NCI-H526 treated with DMSO at 0.1 percent for 48 hours (cell line): ENCODE results near the gene ECM1.

Source experiments
- DNase-seq: peaks from one replicate; lab custom pipeline; 2025; lab: John Stamatoyannopoulos, UW

Gene ECM1

DNA sequence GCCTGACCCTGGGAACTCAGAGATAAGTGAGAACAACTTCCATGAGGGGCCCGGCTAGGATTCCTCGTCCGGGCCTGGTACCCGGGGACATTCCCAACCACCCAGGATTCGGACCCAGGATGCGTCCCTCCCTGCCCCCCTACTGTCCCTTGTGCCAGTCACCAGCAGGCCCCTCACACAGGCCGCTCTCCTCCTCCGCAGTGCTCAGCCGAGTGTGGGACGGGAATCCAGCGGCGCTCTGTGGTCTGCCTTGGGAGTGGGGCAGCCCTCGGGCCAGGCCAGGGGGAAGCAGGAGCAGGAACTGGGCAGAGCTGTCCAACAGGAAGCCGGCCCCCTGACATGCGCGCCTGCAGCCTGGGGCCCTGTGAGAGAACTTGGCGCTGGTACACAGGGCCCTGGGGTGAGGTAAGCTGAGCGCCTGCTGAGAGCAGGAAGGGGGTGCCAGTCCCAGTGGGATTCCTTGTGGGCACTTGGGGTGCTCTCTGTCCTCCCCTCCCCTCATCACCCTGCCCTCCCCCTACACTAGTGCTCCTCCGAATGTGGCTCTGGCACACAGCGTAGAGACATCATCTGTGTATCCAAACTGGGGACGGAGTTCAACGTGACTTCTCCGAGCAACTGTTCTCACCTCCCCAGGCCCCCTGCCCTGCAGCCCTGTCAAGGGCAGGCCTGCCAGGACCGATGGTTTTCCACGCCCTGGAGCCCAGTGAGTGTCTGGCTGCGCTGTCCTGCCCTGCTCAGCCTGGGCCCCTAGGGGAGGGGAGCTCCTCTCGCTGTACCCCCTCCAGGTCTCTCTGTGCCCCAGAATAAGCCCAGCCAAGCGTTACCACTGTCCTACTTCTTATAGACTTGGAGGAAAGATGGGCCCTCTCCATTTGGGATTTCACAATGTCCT lies 51.1 kb downstream of the ECM1 start:
- DNase-seq, result no peak

DNA sequence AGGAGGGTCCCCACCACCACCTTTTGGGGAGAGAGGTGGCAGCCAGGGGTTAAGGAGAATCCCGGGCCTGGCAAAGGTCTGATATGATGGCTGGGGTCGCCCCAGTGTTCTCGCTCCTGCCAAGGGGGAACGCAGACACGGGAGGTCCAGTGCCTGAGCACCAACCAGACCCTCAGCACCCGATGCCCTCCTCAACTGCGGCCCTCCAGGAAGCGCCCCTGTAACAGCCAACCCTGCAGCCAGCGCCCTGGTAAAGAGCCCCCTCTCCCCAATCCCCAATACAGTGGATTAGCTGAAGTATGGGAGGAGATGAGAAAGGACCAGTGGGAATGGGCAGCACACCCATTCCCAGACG lies 51.7 kb downstream of the ECM1 start:
- no peak for DNase-seq

DNA sequence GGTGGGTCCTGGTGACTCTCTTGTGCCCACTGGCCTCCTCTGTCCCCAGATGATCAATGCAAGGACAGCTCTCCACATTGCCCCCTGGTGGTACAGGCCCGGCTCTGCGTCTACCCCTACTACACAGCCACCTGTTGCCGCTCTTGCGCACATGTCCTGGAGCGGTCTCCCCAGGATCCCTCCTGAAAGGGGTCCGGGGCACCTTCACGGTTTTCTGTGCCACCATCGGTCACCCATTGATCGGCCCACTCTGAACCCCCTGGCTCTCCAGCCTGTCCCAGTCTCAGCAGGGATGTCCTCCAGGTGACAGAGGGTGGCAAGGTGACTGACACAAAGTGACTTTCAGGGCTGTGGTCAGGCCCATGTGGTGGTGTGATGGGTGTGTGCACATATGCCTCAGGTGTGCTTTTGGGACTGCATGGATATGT lies 52.1 kb downstream of the ECM1 start:
- peak; percentile 67 for DNase-seq

DNA sequence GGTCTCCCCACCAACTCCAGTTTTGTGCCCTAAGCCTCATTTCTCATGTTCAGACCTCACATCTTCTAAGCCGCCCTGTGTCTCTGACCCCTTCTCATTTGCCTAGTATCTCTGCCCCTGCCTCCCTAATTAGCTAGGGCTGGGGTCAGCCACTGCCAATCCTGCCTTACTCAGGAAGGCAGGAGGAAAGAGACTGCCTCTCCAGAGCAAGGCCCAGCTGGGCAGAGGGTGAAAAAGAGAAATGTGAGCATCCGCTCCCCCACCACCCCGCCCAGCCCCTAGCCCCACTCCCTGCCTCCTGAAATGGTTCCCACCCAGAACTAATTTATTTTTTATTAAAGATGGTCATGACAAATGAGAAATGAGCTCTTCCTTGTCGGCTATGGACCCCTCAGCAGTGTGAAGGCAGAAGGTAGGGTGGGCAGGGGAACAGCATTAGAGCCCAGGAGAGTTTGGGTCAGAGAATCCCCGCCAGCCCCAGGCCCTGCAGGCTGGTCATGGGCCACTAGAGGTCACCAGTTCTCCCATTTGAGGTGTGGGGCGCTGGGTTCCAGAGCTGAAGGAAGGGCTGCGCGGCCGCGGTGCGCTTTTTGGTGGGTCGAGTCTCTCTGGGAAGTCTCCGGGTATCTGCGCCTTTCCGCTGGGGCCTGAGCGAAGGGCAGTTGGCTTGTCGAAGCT lies 52.8 kb downstream of the ECM1 start:
- DNase-seq, result no peak

DNA sequence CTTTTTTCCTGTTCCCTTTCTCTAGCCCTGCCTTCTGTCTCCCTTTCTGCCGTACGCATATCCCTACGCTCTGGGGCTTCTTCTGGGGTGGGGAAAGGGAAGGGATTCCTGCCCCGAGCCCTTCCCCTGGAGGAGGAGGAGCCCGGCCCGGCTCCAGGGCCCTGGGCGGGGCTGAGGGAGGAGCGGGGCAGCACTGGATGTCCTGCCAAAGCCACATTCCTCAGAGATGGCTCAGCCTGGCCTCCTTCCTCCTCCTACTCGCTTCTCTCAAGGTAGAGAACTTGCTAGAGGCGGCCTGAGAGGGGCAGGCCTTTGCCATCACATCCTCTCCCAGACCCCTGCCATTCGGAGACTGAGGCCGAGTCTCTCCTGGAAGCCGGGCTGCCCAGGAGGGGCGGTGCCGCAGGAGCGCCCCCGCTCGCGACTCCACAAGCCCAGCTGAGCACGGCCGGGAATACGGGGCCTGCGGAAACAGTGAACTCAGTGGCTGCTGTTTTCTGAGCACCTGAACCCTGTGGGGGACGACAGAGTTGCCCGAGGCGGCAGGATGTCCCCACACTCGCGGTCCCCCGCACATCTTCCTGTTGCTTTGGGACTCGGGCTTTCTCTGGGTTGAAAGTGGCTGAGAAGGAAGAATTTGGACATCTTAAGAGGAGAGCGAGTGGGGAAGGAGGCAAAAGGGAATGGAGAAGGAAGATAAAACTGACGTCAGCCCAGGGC lies 53.5 kb downstream of the ECM1 start:
- peak; percentile 96 for DNase-seq

DNA sequence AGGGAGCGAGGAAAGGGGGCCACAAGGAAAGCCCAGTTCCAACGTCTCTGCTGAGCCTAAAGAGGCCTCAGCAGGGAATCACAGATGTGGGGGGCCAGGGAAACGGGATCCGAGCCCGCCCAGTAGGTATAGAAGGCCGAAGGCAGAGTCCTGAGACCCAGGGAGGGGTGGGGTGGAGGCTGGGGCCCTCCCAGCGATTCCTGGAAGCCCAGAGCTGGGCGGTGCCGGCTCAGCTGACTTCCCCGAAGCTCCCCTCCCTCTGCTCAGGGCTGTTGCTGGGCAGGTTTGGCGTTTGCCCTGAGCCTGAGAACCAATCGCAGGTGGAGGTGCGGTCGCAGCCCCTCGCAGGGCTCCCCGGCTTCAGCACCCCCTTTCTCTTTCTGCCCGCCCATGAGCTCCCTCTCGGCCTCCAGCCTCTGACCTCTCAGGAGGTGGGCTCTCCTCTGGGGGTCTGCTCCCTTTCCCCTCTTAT lies 54.1 kb downstream of the ECM1 start:
- peak; percentile 93 for DNase-seq

DNA sequence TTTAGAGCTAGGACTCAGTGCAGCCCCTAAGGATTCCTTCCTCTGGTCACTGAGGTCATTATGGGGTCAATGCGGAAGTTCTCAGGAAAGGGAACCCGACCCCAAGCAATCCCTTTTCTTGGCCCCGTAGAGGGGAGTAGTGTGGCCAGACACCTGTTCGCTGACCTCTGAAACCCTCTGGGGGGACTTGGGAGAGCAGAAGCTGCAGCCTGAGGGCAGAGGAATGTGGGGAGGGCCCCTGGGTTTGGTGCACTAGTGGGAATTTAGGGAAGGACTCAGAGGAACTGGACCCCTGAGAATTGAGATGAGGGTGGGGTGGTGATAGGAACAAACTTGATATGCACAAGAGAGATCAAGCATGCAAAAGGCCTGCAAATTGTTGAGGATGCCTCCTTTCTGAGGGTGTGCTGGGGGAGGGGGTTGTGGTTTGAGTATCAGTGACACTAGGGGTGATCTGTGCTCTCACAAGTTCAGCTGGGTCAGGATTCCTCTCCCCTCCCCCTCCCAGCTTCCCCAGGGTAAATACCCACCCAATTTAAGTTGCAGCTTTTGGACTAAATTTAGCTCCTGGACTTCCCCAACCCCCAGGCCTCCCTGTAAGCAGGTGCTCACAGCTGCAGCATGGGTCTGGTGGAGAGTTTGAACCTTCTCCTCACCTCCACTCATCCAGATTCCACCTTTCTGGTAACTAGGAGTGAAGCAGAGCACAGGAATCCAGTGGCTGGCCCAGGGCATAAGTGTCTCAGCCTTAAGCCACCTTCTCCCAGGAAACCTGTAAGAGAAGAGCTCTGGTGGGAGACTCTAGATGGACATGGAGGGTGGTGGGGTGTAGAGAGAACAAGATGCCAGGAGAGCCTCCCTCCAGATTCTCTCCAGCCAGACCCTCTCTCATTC lies 54.8 kb downstream of the ECM1 start:
- no peak for DNase-seq
